Tibial artery (tissue), 4 donors: ENCODE results near the gene CREB3L2.

Experiments
- DNase-seq, 2 donors: peaks; one replicate each; pipeline ENCODE4 v3.0.0-alpha.2; 2019
- H3K27ac ChIP-seq, 2 donors: fragments of 200-600 bp; sonication (generic) in 1 of 2; 1 replicate in 1 of 2; 2 replicates in 1 of 2; pipeline ENCODE4 v1.5.1; 2018 to 2019; ENCODE audit warnings: mild to moderate bottlenecking in 1 of 2
- H3K27me3 ChIP-seq, 2 donors: fragments of 200-600 bp; sonication (generic) in 1 of 2; one replicate each; pipeline versions ENCODE4 v1.5.1 to v1.6.0; 2016 to 2019
- H3K36me3 ChIP-seq, 3 donors: fragments of 200-600 bp; sonication (generic) in 2 of 3; one replicate each; pipeline ENCODE4 v1.5.1; 2016 to 2019; ENCODE audit warnings: mild to moderate bottlenecking in 2 of 3
- H3K4me1 ChIP-seq, 4 donors: fragments of 200-600 bp; sonication (generic) in 2 of 4; 1 replicate in 3 of 4; 2 replicates in 1 of 4; pipeline ENCODE4 v1.5.1; 2016 to 2019
- H3K4me3 ChIP-seq, 2 donors: fragments of 200-600 bp; sonication (generic) in 1 of 2; 1 replicate in 1 of 2; 2 replicates in 1 of 2; pipeline ENCODE4 v1.5.1; 2018 to 2019; ENCODE audit warnings: mild to moderate bottlenecking in 2 of 2
- H3K9me3 ChIP-seq, 3 donors: fragments of 200-600 bp; sonication (generic) in 1 of 3; one replicate each; pipeline ENCODE4 v1.5.1; 2016 to 2019
- intact Hi-C: fragments of 100-400 bp; cut with DNase I; formaldehyde crosslinking; loops from one replicate; pipeline ENCODE4 v1.15.0; 2023; ENCODE audit warnings: low total_unique reads
- TF ChIP-seq, protein P1 (sequence below), 2 experiments: fragments of 200-600 bp in 1 of 2; fragments of 450-650 bp in 1 of 2; IDR thresholded peaks; one replicate each; pipeline ENCODE4 v1.5.1; 2017 to 2019; ENCODE audit warnings: antibody characterized with exemption in 2 of 2, mild to moderate bottlenecking in 1 of 2, moderate library complexity in 1 of 2

Gene CREB3L2

DNA sequence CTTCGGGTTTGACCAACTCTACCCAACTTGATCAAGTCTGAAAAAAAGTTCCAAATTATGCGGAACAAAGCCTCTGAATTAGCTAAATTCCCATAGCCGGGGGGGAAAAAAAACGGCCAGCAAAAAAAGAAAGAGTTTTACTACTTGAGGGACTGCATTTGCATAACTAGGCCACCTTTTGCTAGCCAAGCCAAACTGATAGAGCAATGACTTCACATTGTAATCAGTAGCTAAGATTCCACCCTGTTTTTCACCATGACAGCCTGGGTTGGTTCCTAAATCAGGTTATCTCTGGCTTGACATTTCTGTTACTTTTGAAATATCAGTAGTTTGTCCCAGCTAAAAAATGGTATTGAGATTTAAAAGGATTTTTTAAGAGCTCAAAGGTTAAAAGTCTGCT, 31.4 kb upstream of the CREB3L2 start:
- Histone ChIP-seq H3K9me3 (no peaks in the 10 kb centered on the region), H3K4me3 (no peak overlapping the region), H3K4me1 (no peaks in the 10 kb centered on the region), H3K27me3 (no peaks in the 10 kb centered on the region), H3K36me3 (no peaks in the 10 kb centered on the region), H3K27ac (no peak overlapping the region)
- TF ChIP-seq, protein P1, sequence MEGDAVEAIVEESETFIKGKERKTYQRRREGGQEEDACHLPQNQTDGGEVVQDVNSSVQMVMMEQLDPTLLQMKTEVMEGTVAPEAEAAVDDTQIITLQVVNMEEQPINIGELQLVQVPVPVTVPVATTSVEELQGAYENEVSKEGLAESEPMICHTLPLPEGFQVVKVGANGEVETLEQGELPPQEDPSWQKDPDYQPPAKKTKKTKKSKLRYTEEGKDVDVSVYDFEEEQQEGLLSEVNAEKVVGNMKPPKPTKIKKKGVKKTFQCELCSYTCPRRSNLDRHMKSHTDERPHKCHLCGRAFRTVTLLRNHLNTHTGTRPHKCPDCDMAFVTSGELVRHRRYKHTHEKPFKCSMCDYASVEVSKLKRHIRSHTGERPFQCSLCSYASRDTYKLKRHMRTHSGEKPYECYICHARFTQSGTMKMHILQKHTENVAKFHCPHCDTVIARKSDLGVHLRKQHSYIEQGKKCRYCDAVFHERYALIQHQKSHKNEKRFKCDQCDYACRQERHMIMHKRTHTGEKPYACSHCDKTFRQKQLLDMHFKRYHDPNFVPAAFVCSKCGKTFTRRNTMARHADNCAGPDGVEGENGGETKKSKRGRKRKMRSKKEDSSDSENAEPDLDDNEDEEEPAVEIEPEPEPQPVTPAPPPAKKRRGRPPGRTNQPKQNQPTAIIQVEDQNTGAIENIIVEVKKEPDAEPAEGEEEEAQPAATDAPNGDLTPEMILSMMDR (IDR thresholded peaks at IDR 0.05), result no peak
- intact Hi-C loops, result no loop called here
- DNase-seq, result no peak

DNA sequence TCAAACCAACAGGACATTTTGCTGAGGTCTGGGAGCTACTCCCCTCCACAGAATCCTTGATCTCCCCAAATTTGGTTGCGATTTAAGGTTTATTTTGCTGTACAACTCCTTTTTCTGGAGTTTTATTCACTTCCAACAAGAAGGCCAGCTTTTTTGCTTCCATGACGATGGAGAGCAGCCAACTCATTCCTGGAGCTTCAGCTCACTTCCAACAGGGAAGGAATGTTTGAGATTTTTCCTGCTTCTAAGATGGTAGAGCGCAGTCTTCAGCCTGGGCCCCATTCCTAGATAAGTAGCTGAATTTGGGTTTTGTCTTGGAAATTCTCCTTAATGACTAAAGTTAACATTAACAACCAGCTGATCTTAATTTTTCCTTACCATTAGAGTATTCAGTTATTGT, 30.9 kb upstream of the CREB3L2 start:
- TF ChIP-seq, protein P1 (IDR thresholded peaks at IDR 0.05), result no peak
- Histone ChIP-seq H3K36me3 (no peaks in the 10 kb centered on the region), H3K27me3 (no peaks in the 10 kb centered on the region), H3K4me3 (no peak overlapping the region), H3K9me3 (no peaks in the 10 kb centered on the region), H3K4me1 (no peaks in the 10 kb centered on the region), H3K27ac (no peak overlapping the region)
- DNase-seq, result no peak
- intact Hi-C loops, result no loop called here

DNA sequence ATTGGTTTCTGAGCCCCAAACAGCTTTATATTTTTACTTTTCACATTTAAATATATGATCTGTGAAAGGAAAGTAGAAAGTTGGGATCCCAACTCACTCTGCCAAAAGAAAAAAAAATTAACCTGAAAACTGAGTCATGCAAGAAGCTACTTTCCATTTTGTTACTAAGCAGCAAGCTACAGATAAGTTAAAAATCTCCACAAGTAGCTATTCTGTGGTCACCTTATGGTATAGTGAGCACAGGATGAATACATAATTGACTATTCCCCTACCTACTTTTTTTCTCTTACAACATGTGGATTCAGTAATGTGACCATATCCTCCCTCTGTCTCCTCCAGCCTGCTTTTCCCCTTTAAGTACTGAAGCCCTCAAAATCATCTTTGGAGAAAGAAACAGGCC, 30.3 kb upstream of the CREB3L2 start:
- Histone ChIP-seq H3K4me1 (no peaks in the 10 kb centered on the region), H3K27me3 (no peaks in the 10 kb centered on the region), H3K27ac (no peak overlapping the region), H3K36me3 (no peaks in the 10 kb centered on the region), H3K9me3 (no peaks in the 10 kb centered on the region), H3K4me3 (no peak overlapping the region)
- intact Hi-C loops, result no loop called here
- TF ChIP-seq, protein P1 (IDR thresholded peaks at IDR 0.05), result no peak
- no peak for DNase-seq

DNA sequence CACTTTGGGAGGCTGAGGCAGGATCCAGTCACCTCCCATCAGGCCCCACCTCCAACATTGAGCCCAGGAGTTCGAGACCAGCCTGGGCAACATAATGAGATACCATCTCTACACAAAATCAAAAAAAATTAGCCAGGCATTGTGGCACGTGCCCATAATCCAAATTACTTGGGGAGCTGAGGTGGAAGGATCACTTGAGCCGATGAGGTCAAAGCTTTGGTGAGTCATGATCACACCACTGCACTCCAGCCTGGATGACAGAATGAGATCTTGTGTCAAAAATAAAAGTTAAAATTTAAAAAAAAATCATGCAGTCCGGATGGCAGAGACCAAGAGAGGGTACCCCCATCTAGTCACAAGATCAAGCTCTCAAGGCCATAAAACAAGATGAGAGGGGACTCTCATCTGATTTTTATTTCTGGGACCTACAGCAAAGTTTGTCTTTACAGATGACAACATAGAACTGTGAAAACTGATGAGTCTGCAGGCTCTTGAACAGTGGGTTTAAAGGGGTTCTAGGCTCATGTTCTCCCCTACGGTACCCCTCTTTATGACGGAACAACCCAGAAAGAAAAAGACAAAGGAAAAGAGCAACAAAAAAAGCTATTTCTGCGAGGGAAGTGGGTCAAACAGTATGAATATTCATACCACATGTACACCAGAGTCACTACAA, 28.9 kb upstream of the CREB3L2 start:
- intact Hi-C loops, result no loop called here
- Histone ChIP-seq H3K4me1 (no peaks in the 10 kb centered on the region), H3K27ac (no peak overlapping the region), H3K36me3 (no peaks in the 10 kb centered on the region), H3K4me3 (no peak overlapping the region), H3K9me3 (no peaks in the 10 kb centered on the region), H3K27me3 (no peaks in the 10 kb centered on the region)
- TF ChIP-seq, protein P1 (IDR thresholded peaks at IDR 0.05), result no peak
- DNase-seq, result no peak

DNA sequence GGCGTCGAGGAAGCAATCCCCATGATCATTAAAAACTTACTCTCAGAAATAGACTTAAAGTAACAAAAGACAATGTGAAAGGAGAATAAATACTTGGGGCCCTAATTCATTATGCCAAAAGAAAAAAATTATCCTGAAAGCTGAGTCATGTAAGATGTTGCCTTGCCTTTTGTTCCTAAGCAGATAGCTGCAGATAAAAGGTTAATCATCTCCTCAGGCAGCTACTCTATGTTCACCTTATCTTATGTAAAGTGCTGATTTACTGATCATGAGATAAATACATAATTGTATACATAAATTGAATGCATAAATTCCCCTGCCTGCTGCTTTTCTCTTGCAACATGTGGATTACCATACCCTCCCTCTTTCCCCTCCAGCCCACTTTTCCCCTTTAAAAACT, 28.1 kb upstream of the CREB3L2 start:
- intact Hi-C loops, result no loop called here
- no peaks in the 10 kb centered on the region for H3K9me3 ChIP-seq
- no peak overlapping the region for H3K4me3 ChIP-seq
- H3K27me3 ChIP-seq, result no peaks in the 10 kb centered on the region
- H3K4me1 ChIP-seq, result no peaks in the 10 kb centered on the region
- no peaks in the 10 kb centered on the region for H3K36me3 ChIP-seq
- no peak for DNase-seq
- H3K27ac ChIP-seq, result no peak overlapping the region
- TF ChIP-seq, protein P1 (IDR thresholded peaks at IDR 0.05), result no peak

DNA sequence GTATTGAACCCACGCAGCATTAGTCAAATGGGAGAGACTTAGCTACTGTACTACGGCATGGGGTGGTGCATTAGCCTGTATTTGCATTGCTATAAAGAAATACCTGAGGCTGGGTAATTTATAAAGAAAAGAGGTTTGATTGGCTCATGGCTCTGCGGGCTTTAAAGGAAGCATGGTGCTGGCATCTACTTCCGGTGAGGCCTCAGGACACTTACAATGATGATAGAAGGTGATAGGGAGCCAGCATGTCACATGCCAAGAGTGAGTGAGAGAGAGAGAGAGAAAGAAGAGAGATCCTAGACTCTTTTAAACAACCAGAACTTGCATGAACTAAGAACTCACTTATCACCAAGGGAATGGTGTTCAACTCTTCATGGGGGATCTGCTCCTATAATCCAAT, 27.2 kb upstream of the CREB3L2 start:
- Histone ChIP-seq H3K4me1 (no peaks in the 10 kb centered on the region), H3K27me3 (no peaks in the 10 kb centered on the region), H3K27ac (no peak overlapping the region), H3K9me3 (no peaks in the 10 kb centered on the region), H3K4me3 (no peak overlapping the region), H3K36me3 (no peaks in the 10 kb centered on the region)
- intact Hi-C loops, result no loop called here
- no peak for DNase-seq
- TF ChIP-seq, protein P1 (IDR thresholded peaks at IDR 0.05), result no peak
